Loucy (cell line): ENCODE results near the gene C1orf105.

Experiments
- H2AFZ ChIP-seq: fragments of 200-600 bp; sonication (generic); 2 replicates; pipeline ENCODE4 v1.6.0; 2016; ENCODE audit warnings: antibody characterized with exemption, mild to moderate bottlenecking, low read length, moderate library complexity
- H3F3A ChIP-seq: fragments of 200-600 bp; 2 replicates; pipeline ENCODE4 v1.6.0; 2016; ENCODE audit warnings: antibody characterized with exemption, low read depth, mild to moderate bottlenecking
- H3K27me3 ChIP-seq: fragments of 200-600 bp; sonication (generic); 2 replicates; pipeline ENCODE4 v1.6.1; 2014; ENCODE audit warnings: low read length, mild to moderate bottlenecking; ENCODE audit not compliant: insufficient read depth, poor library complexity, severe bottlenecking
- H3K36me3 ChIP-seq: fragments of 200-600 bp; sonication (generic); 2 replicates; pipeline ENCODE4 v1.6.1; 2016; ENCODE audit warnings: low read length; ENCODE audit not compliant: insufficient read depth
- H3K4me1 ChIP-seq: fragments of 200-600 bp; sonication (generic); 2 replicates; pipeline ENCODE4 v1.5.1; 2014; ENCODE audit warnings: low read length, mild to moderate bottlenecking; ENCODE audit not compliant: insufficient read depth, poor library complexity, severe bottlenecking
- H3K4me2 ChIP-seq: fragments of 200-600 bp; sonication (generic); 2 replicates; pipeline ENCODE4 v1.6.0; 2014; ENCODE audit warnings: antibody characterized with exemption, low read length, low read depth, mild to moderate bottlenecking; ENCODE audit not compliant: poor library complexity, severe bottlenecking
- H3K4me3 ChIP-seq: fragments of 200-600 bp; sonication (generic); 2 replicates; pipeline ENCODE4 v1.5.1; 2014; ENCODE audit warnings: low read length, mild to moderate bottlenecking, mixed read lengths; ENCODE audit not compliant: poor library complexity, severe bottlenecking
- H3K79me2 ChIP-seq: fragments of 200-600 bp; sonication (generic); 2 replicates; pipeline ENCODE4 v1.6.1; 2014; ENCODE audit warnings: low read length; ENCODE audit not compliant: insufficient read depth
- H3K9ac ChIP-seq: fragments of 200-600 bp; sonication (generic); 2 replicates; pipeline ENCODE4 v1.6.0; 2014; ENCODE audit warnings: mild to moderate bottlenecking, low read depth, low read length, moderate library complexity; ENCODE audit not compliant: poor library complexity, severe bottlenecking
- H3K9me2 ChIP-seq: fragments of 200-600 bp; sonication (generic); replicated peaks from 2 replicates; pipeline ENCODE4 v1.6.1; 2016; ENCODE audit warnings: low read depth, low read length, mixed read lengths
- H3K9me3 ChIP-seq: fragments of 200-600 bp; sonication (generic); 2 replicates; pipeline ENCODE4 v1.6.1; 2014; ENCODE audit warnings: mild to moderate bottlenecking, antibody characterized with exemption, low read length, low read depth; ENCODE audit not compliant: insufficient read depth
- H4K20me1 ChIP-seq: fragments of 200-600 bp; sonication (generic); 2 replicates; pipeline ENCODE4 v1.6.0; 2014; ENCODE audit warnings: antibody characterized with exemption, low read length, mild to moderate bottlenecking; ENCODE audit not compliant: insufficient read depth, poor library complexity, severe bottlenecking
- CTCF ChIP-seq: fragments of 200-600 bp; sonication (generic); conservative IDR thresholded peaks from 2 replicates; pipeline ENCODE4 v1.5.1; 2014; ENCODE audit warnings: mild to moderate bottlenecking, antibody characterized with exemption, low read length
- EZH2phosphoT487 ChIP-seq: fragments of 200-600 bp; IDR thresholded peaks from 2 replicates; pipeline ENCODE4 v1.6.1; 2018; ENCODE audit warnings: antibody characterized with exemption, mild to moderate bottlenecking, moderate library complexity, borderline replicate concordance

The C1orf105 gene

GRCh38 chr1:172386046-172386445 is 34.4 kb upstream of the C1orf105 start:
- H3F3A ChIP-seq: no peaks in the 10 kb centered on the region

GRCh38 chr1:172388490-172388889 is 32.0 kb upstream of the C1orf105 start:
- Histone ChIP-seq H3K4me2 (no peak overlapping the region), H3F3A (no peaks in the 10 kb centered on the region), H3K9me2 (no peaks in the 10 kb centered on the region), H2AFZ (no peak overlapping the region), H3K27me3 (no peaks in the 10 kb centered on the region), H3K4me1 (no peaks in the 10 kb centered on the region), H4K20me1 (no peaks in the 10 kb centered on the region), H3K79me2 (no peaks in the 10 kb centered on the region), H3K4me3 (no peak overlapping the region), H3K9ac (no peak overlapping the region), H3K9me3 (no peaks in the 10 kb centered on the region), H3K36me3 (no peaks in the 10 kb centered on the region)
- TF ChIP-seq EZH2phosphoT487 (no peak), CTCF (no peak)

More at GRCh38 chr1:172386046-172386445, 34.4 kb upstream of the C1orf105 start:
- Histone ChIP-seq H4K20me1 (no peaks in the 10 kb centered on the region), H3K27me3 (no peaks in the 10 kb centered on the region), H3K9me3 (no peaks in the 10 kb centered on the region), H3K79me2 (no peaks in the 10 kb centered on the region), H3K9ac (no peak overlapping the region), H2AFZ (no peak overlapping the region), H3K4me2 (no peak overlapping the region), H3K9me2 (no peaks in the 10 kb centered on the region), H3K36me3 (no peaks in the 10 kb centered on the region), H3K4me1 (peaks cover 12% of the 10 kb centered on the region), H3K4me3 (no peak overlapping the region)
- no peak for TF ChIP-seq EZH2phosphoT487
- TF ChIP-seq CTCF: no peak

DNA sequence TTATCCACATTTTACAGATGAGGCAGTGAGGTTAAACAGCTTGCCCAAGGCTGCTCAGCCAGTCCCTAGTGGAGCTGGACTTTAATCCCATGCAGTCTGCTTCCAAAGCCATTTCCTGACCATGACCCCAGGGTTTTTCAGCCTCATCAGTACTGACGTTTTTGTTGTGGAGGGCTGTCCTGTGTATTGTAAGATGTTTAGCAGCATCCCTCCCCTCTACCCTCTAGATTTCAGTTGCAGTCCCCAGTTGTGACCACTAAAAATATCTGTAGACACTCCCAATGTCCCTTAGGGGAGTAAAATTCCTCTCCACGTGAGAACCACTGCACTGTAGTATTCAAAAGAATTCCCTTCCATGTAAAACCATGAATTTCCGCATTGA is 30.2 kb upstream of the C1orf105 start:
- H4K20me1 ChIP-seq: no peaks in the 10 kb centered on the region
- no peak overlapping the region for H3K9ac ChIP-seq
- peaks cover 12% of the 10 kb centered on the region for H3K4me1 ChIP-seq
- no peaks in the 10 kb centered on the region for H3F3A ChIP-seq
- no peaks in the 10 kb centered on the region for H3K9me3 ChIP-seq
- H3K4me2 ChIP-seq: no peak overlapping the region
- no peak overlapping the region for H2AFZ ChIP-seq
- no peaks in the 10 kb centered on the region for H3K36me3 ChIP-seq
- H3K79me2 ChIP-seq: no peaks in the 10 kb centered on the region
- no peak for TF ChIP-seq CTCF
- no peak for TF ChIP-seq EZH2phosphoT487
- H3K9me2 ChIP-seq: no peaks in the 10 kb centered on the region
- no peaks in the 10 kb centered on the region for H3K27me3 ChIP-seq
- H3K4me3 ChIP-seq: no peak overlapping the region
